A549 (cell line): ENCODE data around the gene GTPBP2.

Source experiments
- CBX8 ChIP-seq: fragments of 200-600 bp; sonication (generic); IDR thresholded peaks from 2 replicates; pipeline ENCODE4 v1.6.1; 2016
- MAZ ChIP-seq: fragments of 150-350 bp; IDR thresholded peaks from 2 replicates; pipeline ENCODE4 v1.6.1; 2014; ENCODE audit warnings: antibody characterized with exemption, low read depth, low read length, borderline replicate concordance
- POLR2A ChIP-seq: IDR thresholded peaks from 2 replicates; pipeline ENCODE4 v1.6.1; 2012; ENCODE audit warnings: mild to moderate bottlenecking, low read length
- POLR2AphosphoS2 ChIP-seq: conservative IDR thresholded peaks from 2 replicates; pipeline ENCODE4 v1.6.1; 2012; ENCODE audit warnings: low read length, improper control_type of control experiment, inconsistent platforms
- SMC3 ChIP-seq: fragments of >200 bp; sonication (Bioruptor Twin); formaldehyde crosslinking; IDR thresholded peaks from 3 replicates; pipeline ENCODE4 v1.6.1; 2018; ENCODE audit warnings: inconsistent platforms
- SREBF2 ChIP-seq: fragments of 450-650 bp; IDR thresholded peaks from 2 replicates; pipeline ENCODE4 v1.6.1; 2014; ENCODE audit warnings: mild to moderate bottlenecking, moderate library complexity
- TF ChIP-seq, protein P1 (sequence below): fragments of >200 bp; sonication (Bioruptor Twin); formaldehyde crosslinking; IDR thresholded peaks from 3 replicates; pipeline ENCODE4 v1.5.1; 2016
- TF ChIP-seq, protein P2 (sequence below): IDR thresholded peaks from 2 replicates; pipeline ENCODE4 v1.6.1; 2012

GRCh38 chr6:43604174-43604573 lies 24.9 kb downstream of the GTPBP2 start:
- no peak for TF ChIP-seq POLR2A
- TF ChIP-seq, protein P1, sequence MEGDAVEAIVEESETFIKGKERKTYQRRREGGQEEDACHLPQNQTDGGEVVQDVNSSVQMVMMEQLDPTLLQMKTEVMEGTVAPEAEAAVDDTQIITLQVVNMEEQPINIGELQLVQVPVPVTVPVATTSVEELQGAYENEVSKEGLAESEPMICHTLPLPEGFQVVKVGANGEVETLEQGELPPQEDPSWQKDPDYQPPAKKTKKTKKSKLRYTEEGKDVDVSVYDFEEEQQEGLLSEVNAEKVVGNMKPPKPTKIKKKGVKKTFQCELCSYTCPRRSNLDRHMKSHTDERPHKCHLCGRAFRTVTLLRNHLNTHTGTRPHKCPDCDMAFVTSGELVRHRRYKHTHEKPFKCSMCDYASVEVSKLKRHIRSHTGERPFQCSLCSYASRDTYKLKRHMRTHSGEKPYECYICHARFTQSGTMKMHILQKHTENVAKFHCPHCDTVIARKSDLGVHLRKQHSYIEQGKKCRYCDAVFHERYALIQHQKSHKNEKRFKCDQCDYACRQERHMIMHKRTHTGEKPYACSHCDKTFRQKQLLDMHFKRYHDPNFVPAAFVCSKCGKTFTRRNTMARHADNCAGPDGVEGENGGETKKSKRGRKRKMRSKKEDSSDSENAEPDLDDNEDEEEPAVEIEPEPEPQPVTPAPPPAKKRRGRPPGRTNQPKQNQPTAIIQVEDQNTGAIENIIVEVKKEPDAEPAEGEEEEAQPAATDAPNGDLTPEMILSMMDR: no peak
- TF ChIP-seq SMC3: no peak
- no peak for TF ChIP-seq POLR2AphosphoS2
- TF ChIP-seq, protein P2, sequence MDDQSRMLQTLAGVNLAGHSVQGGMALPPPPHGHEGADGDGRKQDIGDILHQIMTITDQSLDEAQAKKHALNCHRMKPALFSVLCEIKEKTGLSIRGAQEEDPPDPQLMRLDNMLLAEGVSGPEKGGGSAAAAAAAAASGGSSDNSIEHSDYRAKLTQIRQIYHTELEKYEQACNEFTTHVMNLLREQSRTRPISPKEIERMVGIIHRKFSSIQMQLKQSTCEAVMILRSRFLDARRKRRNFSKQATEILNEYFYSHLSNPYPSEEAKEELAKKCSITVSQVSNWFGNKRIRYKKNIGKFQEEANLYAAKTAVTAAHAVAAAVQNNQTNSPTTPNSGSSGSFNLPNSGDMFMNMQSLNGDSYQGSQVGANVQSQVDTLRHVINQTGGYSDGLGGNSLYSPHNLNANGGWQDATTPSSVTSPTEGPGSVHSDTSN: no peak
- TF ChIP-seq SREBF2: no peak
- no peak for TF ChIP-seq MAZ
- no peak for TF ChIP-seq CBX8
